SU-DHL-6 (cell line): ENCODE data around the gene ATG9B.

Source experiments
- H2AFZ ChIP-seq: fragments of 200-600 bp; sonication (generic); 2 replicates; pipeline ENCODE4 v1.6.1; 2014; ENCODE audit warnings: low read depth, mild to moderate bottlenecking, moderate library complexity, mixed read lengths, antibody characterized with exemption, low read length; ENCODE audit not compliant: severe bottlenecking
- H3F3A ChIP-seq: fragments of 200-600 bp; shearing (Covaris generic); 2 replicates; pipeline ENCODE4 v1.6.0; 2016; ENCODE audit warnings: antibody characterized with exemption, mild to moderate bottlenecking; ENCODE audit not compliant: insufficient read depth
- H3K27ac ChIP-seq: fragments of 200-600 bp; sonication (generic); 2 replicates; pipeline ENCODE4 v1.5.1; 2016; ENCODE audit warnings: low read depth, mild to moderate bottlenecking, low read length, moderate library complexity, mixed read lengths
- H3K27me3 ChIP-seq: fragments of 200-600 bp; sonication (generic), shearing (Covaris generic); 2 replicates; pipeline ENCODE4 v1.6.0; 2014; ENCODE audit warnings: mild to moderate bottlenecking, low read length
- H3K36me3 ChIP-seq: fragments of 200-600 bp; sonication (generic); 2 replicates; pipeline ENCODE4 v1.6.1; 2014; ENCODE audit warnings: mild to moderate bottlenecking, low read length, mixed read lengths
- H3K4me2 ChIP-seq: fragments of 300-600, 200-600 bp; shearing (Covaris generic), sonication (generic); 2 replicates; pipeline ENCODE4 v1.6.0; 2014; ENCODE audit warnings: low read length, low read depth, mild to moderate bottlenecking; ENCODE audit not compliant: poor library complexity, severe bottlenecking
- H3K4me3 ChIP-seq: fragments of 200-600 bp; sonication (generic); 2 replicates; pipeline ENCODE4 v1.5.1; 2014; ENCODE audit warnings: antibody characterized with exemption, low read length, mild to moderate bottlenecking, mixed read lengths; ENCODE audit not compliant: insufficient read depth, poor library complexity, severe bottlenecking
- H3K79me2 ChIP-seq: fragments of 200-600 bp; sonication (generic); 2 replicates; pipeline ENCODE4 v1.6.1; 2014; ENCODE audit warnings: mild to moderate bottlenecking, low read length, moderate library complexity; ENCODE audit not compliant: insufficient read depth
- H3K9ac ChIP-seq: fragments of 200-600 bp; sonication (generic); 2 replicates; pipeline ENCODE4 v1.7.0; 2014; ENCODE audit warnings: mild to moderate bottlenecking, low read length
- H3K9me2 ChIP-seq: fragments of 200-600 bp; sonication (generic); replicated peaks from 2 replicates; pipeline ENCODE4 v1.6.1; 2014; ENCODE audit warnings: low read length; ENCODE audit not compliant: insufficient read depth
- H3K9me3 ChIP-seq: fragments of 200-600 bp; sonication (generic); 2 replicates; pipeline ENCODE4 v1.6.1; 2014; ENCODE audit warnings: low read length, mixed read lengths; ENCODE audit not compliant: insufficient read depth
- H4K20me1 ChIP-seq: fragments of 200-600 bp; sonication (generic); 2 replicates; pipeline ENCODE4 v1.6.1; 2014; ENCODE audit warnings: low read depth, mild to moderate bottlenecking, antibody characterized with exemption, low read length, moderate library complexity, mixed read lengths
- EZH2phosphoT487 ChIP-seq: fragments of 200-600 bp; sonication (generic), shearing (Covaris generic); conservative IDR thresholded peaks from 2 replicates; pipeline ENCODE4 v1.6.1; 2018; ENCODE audit warnings: mild to moderate bottlenecking, antibody characterized with exemption, low read length, moderate library complexity, mixed read lengths
- TF ChIP-seq, protein P1 (sequence below): fragments of 200-600 bp; sonication (generic); IDR thresholded peaks from one replicate; pipeline ENCODE4 v1.5.1; 2017; ENCODE audit warnings: antibody characterized with exemption, mild to moderate bottlenecking, low read length, moderate library complexity; ENCODE audit not compliant: insufficient read depth, poor library complexity, severe bottlenecking

The ATG9B gene

DNA sequence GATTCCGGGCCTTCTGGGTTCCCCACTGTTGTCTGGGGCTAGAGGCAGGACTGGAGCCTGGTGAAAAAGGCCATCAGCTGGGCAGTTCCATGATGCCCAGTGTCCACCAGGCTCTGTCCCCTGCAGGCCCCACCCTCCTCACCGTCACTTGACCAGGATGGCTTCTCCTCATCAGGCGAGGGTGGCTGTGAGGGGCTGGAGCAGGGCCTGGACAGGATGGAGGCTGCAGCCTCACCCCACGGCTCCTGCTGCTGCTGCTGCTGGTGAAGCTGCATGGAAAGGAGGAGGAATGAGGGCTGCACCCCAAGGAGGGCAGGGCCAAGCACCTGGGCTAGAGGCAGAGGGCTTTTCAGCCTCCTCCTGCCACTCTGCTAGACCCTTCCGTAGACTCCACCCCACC, 8.3 kb downstream of the ATG9B start:
- H3K4me3 ChIP-seq = no peak overlapping the region
- H3K4me2 ChIP-seq = no peak overlapping the region
- H3F3A ChIP-seq = no peaks in the 10 kb centered on the region
- H3K79me2 ChIP-seq = no peaks in the 10 kb centered on the region
- no peaks in the 10 kb centered on the region for H3K36me3 ChIP-seq
- TF ChIP-seq EZH2phosphoT487 = no peak
- TF ChIP-seq, protein P1, sequence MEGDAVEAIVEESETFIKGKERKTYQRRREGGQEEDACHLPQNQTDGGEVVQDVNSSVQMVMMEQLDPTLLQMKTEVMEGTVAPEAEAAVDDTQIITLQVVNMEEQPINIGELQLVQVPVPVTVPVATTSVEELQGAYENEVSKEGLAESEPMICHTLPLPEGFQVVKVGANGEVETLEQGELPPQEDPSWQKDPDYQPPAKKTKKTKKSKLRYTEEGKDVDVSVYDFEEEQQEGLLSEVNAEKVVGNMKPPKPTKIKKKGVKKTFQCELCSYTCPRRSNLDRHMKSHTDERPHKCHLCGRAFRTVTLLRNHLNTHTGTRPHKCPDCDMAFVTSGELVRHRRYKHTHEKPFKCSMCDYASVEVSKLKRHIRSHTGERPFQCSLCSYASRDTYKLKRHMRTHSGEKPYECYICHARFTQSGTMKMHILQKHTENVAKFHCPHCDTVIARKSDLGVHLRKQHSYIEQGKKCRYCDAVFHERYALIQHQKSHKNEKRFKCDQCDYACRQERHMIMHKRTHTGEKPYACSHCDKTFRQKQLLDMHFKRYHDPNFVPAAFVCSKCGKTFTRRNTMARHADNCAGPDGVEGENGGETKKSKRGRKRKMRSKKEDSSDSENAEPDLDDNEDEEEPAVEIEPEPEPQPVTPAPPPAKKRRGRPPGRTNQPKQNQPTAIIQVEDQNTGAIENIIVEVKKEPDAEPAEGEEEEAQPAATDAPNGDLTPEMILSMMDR = no peak
- no peak overlapping the region for H3K27ac ChIP-seq
- H3K9me2 ChIP-seq = no peaks in the 10 kb centered on the region
- no peak overlapping the region for H2AFZ ChIP-seq
- no peak overlapping the region for H3K9ac ChIP-seq
- H3K9me3 ChIP-seq = no peaks in the 10 kb centered on the region
- H3K27me3 ChIP-seq = no peaks in the 10 kb centered on the region
- no peaks in the 10 kb centered on the region for H4K20me1 ChIP-seq

DNA sequence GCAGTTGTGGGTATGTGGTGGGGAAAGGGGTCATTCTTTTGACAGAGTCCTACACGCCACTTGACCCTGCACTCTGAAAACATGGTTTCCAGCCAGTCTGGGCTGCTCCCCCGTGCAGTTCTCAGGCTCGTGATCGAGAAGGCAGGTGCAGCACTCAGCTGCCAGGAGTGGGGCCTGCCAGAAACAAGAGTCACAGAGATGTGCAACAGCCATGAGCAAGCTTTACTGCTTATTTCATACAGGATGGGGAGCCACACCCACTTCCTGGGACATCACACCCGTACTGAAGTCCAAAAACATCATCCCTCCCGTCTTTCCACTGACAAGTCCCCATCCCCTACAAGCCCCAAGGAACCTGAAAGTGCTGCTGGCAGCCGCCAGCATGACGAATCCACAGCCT, 9.3 kb downstream of the ATG9B start:
- H3K9me2 ChIP-seq = no peaks in the 10 kb centered on the region
- H3K9me3 ChIP-seq = no peaks in the 10 kb centered on the region
- no peak overlapping the region for H3K9ac ChIP-seq
- no peaks in the 10 kb centered on the region for H3K36me3 ChIP-seq
- H3K4me2 ChIP-seq = no peak overlapping the region
- H3K27ac ChIP-seq = no peak overlapping the region
- no peaks in the 10 kb centered on the region for H4K20me1 ChIP-seq
- no peaks in the 10 kb centered on the region for H3K27me3 ChIP-seq
- TF ChIP-seq, protein P1 = no peak
- no peak for TF ChIP-seq EZH2phosphoT487
- no peaks in the 10 kb centered on the region for H3K79me2 ChIP-seq
- H3F3A ChIP-seq = no peaks in the 10 kb centered on the region
- no peak overlapping the region for H3K4me3 ChIP-seq
- no peak overlapping the region for H2AFZ ChIP-seq

DNA sequence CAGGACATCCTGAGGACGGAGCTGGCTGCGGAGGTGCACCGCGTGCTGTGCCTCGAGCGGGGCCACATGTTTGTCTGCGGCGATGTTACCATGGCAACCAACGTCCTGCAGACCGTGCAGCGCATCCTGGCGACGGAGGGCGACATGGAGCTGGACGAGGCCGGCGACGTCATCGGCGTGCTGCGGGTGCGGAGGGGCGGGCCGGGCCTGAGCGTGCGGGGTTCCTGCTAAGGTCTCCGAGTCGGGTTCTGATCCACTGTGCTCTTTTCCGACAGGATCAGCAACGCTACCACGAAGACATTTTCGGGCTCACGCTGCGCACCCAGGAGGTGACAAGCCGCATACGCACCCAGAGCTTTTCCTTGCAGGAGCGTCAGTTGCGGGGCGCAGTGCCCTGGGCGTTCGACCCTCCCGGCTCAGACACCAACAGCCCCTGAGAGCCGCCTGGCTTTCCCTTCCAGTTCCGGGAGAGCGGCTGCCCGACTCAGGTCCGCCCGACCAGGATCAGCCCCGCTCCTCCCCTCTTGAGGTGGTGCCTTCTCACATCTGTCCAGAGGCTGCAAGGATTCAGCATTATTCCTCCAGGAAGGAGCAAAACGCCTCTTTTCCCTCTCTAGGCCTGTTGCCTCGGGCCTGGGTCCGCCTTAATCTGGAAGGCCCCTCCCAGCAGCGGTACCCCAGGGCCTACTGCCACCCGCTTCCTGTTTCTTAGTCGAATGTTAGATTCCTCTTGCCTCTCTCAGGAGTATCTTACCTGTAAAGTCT, 10.4 kb downstream of the ATG9B start:
- peak overlapping the region; percentile 35 for H3K4me2 ChIP-seq
- peak overlapping the region; percentile 46 for H2AFZ ChIP-seq
- H3K9me2 ChIP-seq = no peaks in the 10 kb centered on the region
- H4K20me1 ChIP-seq = no peaks in the 10 kb centered on the region
- H3K9ac ChIP-seq = peak overlapping the region; percentile 36; the same call in 1 of the 2 replicates
- no peaks in the 10 kb centered on the region for H3K9me3 ChIP-seq
- no peaks in the 10 kb centered on the region for H3K79me2 ChIP-seq
- no peaks in the 10 kb centered on the region for H3K36me3 ChIP-seq
- TF ChIP-seq, protein P1 = no peak
- TF ChIP-seq EZH2phosphoT487 = 0 out of 2 replicates have a peak, but pooled peaks have one; percentile 15
- no peaks in the 10 kb centered on the region for H3F3A ChIP-seq
- peak overlapping the region; percentile 13 for H3K4me3 ChIP-seq
- H3K27me3 ChIP-seq = no peaks in the 10 kb centered on the region
- no peak overlapping the region for H3K27ac ChIP-seq
